ENCODE data around the gene BBC3. TPM values are rescaled to one million over a fixed set of nuclear protein-coding genes. Genes with fewer than 3 reads are reported as not detected.

Gene BBC3
- total RNA-seq, 1 experiment from 2014 or later = 1.7 TPM

- peaks cover 8% of the 10 kb centered on the region; the same call in 1 of the 2 replicates for H3K27me3 ChIP-seq
- H3K9me3 ChIP-seq (replicated peaks) = no peaks in the 10 kb centered on the region
- no peak overlapping the region for H3K27ac ChIP-seq
- no peaks in the 10 kb centered on the region for H3K36me3 ChIP-seq
- peaks cover 28% of the 10 kb centered on the region; the same call in 1 of the 2 replicates for H3K4me1 ChIP-seq
- DNase-seq = no peak
- H3K4me3 ChIP-seq = no peak overlapping the region; the same call in 1 of the 2 replicates
Observed at GRCh38 chr19:47229676-47230053, 1.3 kb downstream of the BBC3 start.

GRCh38 chr19:47228937-47229675 lies 1.9 kb downstream of the BBC3 start:
- Histone ChIP-seq H3K4me1 (peaks cover 28% of the 10 kb centered on the region; the same call in 1 of the 2 replicates), H3K27ac (no peak overlapping the region), H3K9me3 (replicated peaks) (no peaks in the 10 kb centered on the region)

DNA sequence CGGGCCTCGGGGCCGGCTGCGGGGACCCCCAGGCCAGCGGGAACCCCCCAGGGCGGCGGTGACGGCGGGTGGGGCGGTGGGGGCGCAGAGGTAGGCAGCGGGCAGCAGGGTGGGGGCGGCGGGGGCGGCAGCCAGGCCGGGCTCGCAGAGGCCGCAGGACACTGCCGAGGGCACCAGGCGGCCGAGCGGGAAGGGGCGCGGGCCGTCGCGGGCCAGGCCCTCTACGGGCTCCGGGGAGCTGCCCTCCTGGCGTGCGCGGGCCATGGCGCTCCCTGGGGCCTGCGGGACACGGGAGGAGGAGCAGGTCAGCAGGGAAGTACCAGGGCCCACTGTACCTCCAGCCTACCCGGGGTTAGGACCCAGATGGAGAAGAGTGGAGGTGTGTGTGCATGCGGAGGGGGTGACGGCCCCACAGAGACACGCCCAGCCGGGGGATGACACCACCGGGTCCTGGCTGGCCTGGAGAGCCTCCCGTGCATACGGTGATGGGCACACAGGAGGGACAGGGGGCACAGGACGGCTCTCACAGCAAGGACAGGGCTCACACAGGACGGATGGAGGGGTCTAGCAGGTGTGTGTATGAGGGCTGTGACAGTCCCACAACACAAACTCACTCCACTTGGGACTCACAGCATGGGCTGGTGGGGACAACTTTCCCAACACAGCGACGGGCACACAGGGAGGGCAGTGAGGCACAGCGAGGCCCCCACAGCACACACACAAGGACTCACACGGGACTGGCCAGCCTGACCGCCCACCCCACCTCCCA lies 2.6 kb downstream of the BBC3 start:
- H3K4me3 ChIP-seq = peak overlapping the region; percentile 60

More at GRCh38 chr19:47228937-47229675, 1.9 kb downstream of the BBC3 start:
- H3K36me3 ChIP-seq = no peaks in the 10 kb centered on the region
- DNase-seq = no peak
- H3K4me3 ChIP-seq = no peak overlapping the region
- peaks cover 8% of the 10 kb centered on the region; the same call in 1 of the 2 replicates for H3K27me3 ChIP-seq

DNA sequence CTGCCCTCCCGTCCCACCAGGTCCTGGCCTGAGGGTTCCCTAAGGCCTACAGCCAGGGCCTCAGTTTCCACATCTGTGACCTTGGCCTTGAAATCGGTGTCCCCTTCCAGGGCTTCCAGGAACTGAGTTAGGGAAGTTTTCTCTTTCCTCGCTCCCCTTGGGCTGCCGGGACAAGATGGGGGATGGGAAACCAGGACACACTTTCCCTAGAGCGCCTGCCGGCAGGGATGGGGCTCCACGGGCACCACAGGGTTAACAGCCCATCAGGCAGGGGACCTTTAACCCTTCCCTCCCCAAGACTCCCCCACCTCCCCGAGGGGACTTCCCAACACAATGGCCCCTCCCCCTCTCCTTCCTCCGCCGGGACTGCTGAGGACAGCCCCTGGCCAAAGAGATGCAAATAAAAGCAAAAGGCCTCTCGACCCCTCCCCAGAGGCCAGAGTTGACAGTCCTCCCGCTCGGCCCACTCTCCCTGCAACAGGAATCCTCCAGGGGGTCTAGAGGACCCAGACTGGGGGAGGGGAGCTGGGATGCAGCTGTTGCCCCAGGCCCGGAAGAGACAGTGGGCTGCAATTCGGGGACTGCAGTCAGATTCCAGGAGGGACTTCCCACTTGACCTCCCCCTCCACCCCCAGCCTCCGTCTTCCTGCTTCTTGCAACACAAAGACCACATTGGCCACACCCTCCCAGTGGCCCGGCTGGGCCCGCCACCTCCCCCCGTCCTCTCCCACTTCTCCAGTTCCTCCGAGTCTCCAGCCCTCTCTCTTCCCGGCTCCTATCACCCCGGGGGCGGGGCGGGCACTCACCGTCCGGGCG lies 3.4 kb downstream of the BBC3 start:
- Histone ChIP-seq H3K27ac (peak overlapping the region; percentile 82), H3K36me3 (no peaks in the 10 kb centered on the region), H3K9me3 (replicated peaks) (no peaks in the 10 kb centered on the region), H3K4me1 (peaks cover 25% of the 10 kb centered on the region; the same call in 1 of the 2 replicates), H3K4me3 (peak overlapping the region; percentile 60), H3K27me3 (peaks cover 8% of the 10 kb centered on the region; the same call in 1 of the 2 replicates)
- DNase-seq = peak; percentile 92 to 95

More for the DNA sequence above, 2.6 kb downstream of the BBC3 start:
- Histone ChIP-seq H3K9me3 (replicated peaks) (no peaks in the 10 kb centered on the region), H3K27ac (no peak overlapping the region), H3K36me3 (no peaks in the 10 kb centered on the region), H3K4me1 (peaks cover 28% of the 10 kb centered on the region; the same call in 1 of the 2 replicates), H3K27me3 (peaks cover 8% of the 10 kb centered on the region; the same call in 1 of the 2 replicates)
- peak; percentile 40 to 47 for DNase-seq

DNA sequence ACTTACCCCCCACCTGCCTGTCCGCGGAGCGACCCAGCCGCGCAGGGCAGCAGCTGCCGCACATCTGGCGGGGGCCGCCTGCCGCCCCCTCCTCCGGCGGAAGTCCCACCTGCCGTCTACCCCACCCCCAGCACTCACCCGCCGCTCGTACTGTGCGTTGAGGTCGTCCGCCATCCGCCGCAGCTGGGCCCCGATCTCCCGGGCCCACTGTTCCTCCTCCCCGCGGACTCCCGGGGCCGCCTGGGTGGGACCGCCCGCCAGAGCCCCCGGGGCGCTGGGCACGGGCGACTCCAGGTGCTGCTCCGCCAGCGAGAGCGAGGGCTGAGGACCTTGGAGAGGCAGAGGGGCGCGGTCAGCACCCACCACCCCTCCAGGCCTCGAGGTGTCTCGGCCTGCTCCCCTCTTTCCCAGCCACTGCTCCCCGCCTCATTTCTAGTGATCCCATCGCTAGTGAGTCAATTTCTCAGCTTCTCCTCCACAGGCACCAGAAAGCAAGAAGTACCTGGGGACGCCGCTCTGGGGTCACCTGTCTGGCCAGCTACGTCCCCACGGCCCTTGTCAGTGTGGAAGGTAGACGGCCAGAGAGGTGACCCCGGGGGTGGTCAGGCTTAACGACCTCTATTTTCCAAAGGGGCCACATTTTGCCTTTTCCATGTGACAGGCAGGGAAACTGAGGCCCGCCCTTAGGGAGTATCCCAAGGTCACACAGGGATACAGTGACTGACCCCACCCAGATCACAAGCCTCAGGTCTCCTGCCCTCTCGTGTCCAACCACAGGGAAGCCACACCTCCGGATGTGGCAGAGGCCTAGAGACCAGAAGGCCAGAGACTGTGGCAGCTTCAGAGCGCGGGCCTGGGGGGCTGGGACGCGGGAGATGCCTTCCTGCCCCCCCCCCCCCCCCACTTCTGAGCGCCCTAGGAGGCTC lies 4.3 kb downstream of the BBC3 start:
- Histone ChIP-seq H3K27me3 (peaks cover 8% of the 10 kb centered on the region; the same call in 1 of the 2 replicates), H3K9me3 (replicated peaks) (no peaks in the 10 kb centered on the region), H3K4me3 (peak overlapping the region; percentile 60), H3K27ac (peak overlapping the region; percentile 82), H3K4me1 (peaks cover 16% of the 10 kb centered on the region; the same call in 1 of the 2 replicates), H3K36me3 (no peaks in the 10 kb centered on the region)
- peak; percentile 82 to 83 for DNase-seq

GRCh38 chr19:47225746-47226425 lies 5.1 kb downstream of the BBC3 start:
- H3K36me3 ChIP-seq = no peaks in the 10 kb centered on the region
- peak; percentile 85 to 92 for DNase-seq
- peak overlapping the region; percentile 60 for H3K4me3 ChIP-seq
- peaks cover 8% of the 10 kb centered on the region; the same call in 1 of the 2 replicates for H3K27me3 ChIP-seq
- peaks cover 14% of the 10 kb centered on the region; the same call in 1 of the 2 replicates for H3K4me1 ChIP-seq
- H3K27ac ChIP-seq = peak overlapping the region; percentile 82
- no peaks in the 10 kb centered on the region for H3K9me3 ChIP-seq (replicated peaks)

DNA sequence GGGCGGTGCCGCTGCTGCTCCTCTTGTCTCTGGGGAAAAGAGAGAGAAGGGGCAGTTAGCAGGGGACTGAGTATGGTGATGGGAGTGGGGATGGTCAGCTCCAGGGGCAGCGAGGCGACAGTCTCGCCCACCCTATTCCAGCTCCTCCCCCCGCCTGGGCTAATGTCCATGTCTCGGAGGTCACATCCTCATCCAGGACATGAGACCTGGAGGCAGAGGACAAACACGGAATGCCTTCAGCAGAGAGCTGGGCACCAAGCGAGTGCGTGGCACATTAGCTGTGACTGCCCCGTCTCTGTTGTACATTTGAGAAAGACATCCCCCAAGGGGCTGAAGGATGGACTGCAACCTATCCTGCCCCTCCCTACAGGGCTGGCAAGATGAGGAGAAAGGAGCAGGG lies 9.1 kb downstream of the BBC3 start:
- H3K36me3 ChIP-seq = no peaks in the 10 kb centered on the region
- no peak overlapping the region for H3K27ac ChIP-seq
- peaks cover 4% of the 10 kb centered on the region; the same call in 1 of the 2 replicates for H3K4me1 ChIP-seq
- DNase-seq = no peak
- no peaks in the 10 kb centered on the region for H3K27me3 ChIP-seq
- no peak overlapping the region for H3K4me3 ChIP-seq
- H3K9me3 ChIP-seq (replicated peaks) = no peaks in the 10 kb centered on the region

DNA sequence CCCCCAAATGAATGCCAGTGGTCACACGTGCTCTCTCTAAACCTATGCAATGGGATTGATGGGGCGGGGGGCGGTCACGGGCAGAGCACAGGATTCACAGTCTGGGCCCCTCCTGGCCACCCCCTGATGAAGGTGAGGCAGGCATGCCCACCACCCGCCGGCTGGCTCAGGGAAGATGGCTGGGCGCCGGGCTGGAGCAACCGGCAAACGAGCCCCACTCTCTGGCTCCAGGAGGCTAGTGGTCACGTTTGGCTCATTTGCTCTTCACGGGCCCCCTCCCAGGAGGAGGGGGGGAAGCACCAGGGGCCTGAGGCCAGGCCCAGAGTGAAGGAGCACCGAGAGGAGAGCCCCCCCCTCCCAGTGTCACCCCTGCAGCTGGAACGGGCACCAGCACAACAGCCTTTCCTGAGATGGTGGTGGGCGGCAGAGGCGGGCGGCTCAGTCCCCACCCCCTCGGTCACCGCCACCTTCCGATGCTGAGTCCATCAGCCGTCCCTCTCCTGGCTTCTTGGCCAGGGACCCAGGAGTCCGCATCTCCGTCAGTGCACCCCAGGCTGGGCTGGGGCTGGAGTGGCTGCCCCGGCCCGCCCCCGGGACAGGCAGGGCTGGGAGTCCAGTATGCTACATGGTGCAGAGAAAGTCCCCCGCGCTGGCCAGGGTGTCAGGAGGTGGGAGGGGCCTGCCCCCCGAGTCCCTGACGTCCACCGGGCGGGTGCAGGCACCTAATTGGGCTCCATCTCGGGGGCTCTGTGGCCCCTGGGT lies 9.7 kb downstream of the BBC3 start:
- DNase-seq = no peak
- Histone ChIP-seq H3K4me3 (no peak overlapping the region), H3K9me3 (replicated peaks) (no peaks in the 10 kb centered on the region), H3K4me1 (peaks cover 2% of the 10 kb centered on the region; the same call in 1 of the 2 replicates), H3K27ac (no peak overlapping the region), H3K27me3 (no peaks in the 10 kb centered on the region), H3K36me3 (no peaks in the 10 kb centered on the region)

- Histone ChIP-seq H3K36me3 (peaks cover 10% of the 10 kb centered on the region), H3K4me1 (peaks cover 4% of the 10 kb centered on the region)
Observed at GRCh38 chr19:47215581-47215980, 15.4 kb downstream of the BBC3 start.

DNA sequence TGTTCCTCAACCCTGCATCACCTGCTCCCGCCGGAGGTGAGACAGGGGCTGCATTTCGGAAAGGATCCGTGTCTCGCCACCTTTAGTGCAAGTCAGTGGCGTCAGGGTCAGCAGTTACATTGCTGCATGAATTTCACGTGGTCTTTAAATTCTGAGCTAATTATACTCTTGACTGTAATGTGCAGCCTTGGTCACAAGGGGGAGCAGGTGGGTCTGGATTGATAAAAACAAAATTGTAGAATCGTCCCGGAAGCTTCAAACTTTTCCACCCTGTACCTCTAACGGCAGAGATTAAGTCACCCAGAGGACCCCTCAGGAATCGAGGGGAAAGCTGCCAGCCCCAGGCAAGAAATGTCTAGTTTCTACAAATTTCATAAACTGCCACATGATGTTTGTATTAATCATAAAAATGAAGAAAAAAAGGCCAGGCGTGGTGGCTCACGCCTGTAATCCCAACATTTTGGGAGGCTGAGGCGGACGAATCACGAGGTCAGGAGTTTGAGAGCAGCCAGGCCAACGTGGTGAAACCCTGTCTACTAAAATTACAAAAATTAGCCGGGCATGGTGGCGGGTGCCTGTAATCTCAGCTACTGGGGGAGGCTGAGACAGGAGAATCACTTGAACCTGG lies 20.2 kb downstream of the BBC3 start:
- H3K36me3 ChIP-seq = peaks cover 47% of the 10 kb centered on the region
- DNase-seq = peak; percentile 59 to 83
- H3K27me3 ChIP-seq = no peaks in the 10 kb centered on the region
- no peak overlapping the region for H3K4me3 ChIP-seq
- H3K27ac ChIP-seq = peak overlapping the region; percentile 28
- H3K9me3 ChIP-seq (replicated peaks) = no peaks in the 10 kb centered on the region
- peaks cover 13% of the 10 kb centered on the region for H3K4me1 ChIP-seq

More at GRCh38 chr19:47215581-47215980, 15.4 kb downstream of the BBC3 start:
- DNase-seq = no peak
- no peak overlapping the region for H3K27ac ChIP-seq
- H3K9me3 ChIP-seq (replicated peaks) = no peaks in the 10 kb centered on the region
- no peak overlapping the region for H3K4me3 ChIP-seq
- no peaks in the 10 kb centered on the region for H3K27me3 ChIP-seq

- no peak for DNase-seq
Observed at GRCh38 chr19:47210180-47210490, 20.9 kb downstream of the BBC3 start.

More at GRCh38 chr19:47210180-47210490, 20.9 kb downstream of the BBC3 start:
- Histone ChIP-seq H3K27ac (no peak overlapping the region; the same call in 1 of the 2 replicates), H3K4me3 (no peak overlapping the region), H3K36me3 (peaks cover 54% of the 10 kb centered on the region), H3K9me3 (replicated peaks) (no peaks in the 10 kb centered on the region), H3K4me1 (peaks cover 13% of the 10 kb centered on the region), H3K27me3 (no peaks in the 10 kb centered on the region)

Data from SJCRH30 (cell line).